ENCODE data around the gene REG4. TPM values are rescaled to one million over a fixed set of nuclear protein-coding genes. Genes with fewer than 3 reads are reported as not detected.

The REG4 gene
- total and polyA plus RNA-seq, 2 of the 4 experiments (the other 2 are of a cell fraction): not detected

DNA sequence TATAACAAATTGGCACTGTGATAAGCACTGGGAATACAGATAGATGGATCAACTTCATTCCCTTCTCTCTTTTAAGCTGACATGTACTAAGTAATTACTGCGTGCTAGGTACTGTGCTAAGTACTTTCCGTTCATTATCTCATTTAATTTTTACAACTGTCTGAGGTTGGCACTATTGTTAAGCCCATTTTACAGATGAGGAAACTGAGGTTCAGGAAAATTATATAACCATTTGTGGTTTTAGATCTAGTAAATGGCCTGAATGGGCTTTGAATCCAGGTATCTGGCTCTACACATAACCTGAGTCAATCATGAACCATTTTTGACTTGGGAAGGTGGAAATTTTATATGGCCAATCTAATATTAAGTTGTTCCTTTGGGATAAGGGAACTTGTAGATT lies 39.0 kb downstream of the REG4 start:
- Histone ChIP-seq H3K4me2 (ENCODE audit: low read depth, low read length) (no peak overlapping the region), H4K5ac (ENCODE audit: low read depth, low read length) (no peak overlapping the region), H3K23ac (ENCODE audit: low read depth, low read length) (no peak overlapping the region), H3K18ac (ENCODE audit: low read depth, low read length) (no peak overlapping the region), H3K4me1 (ENCODE audit: control insufficient read depth, insufficient read depth, low read length) (peaks cover 5% of the 10 kb centered on the region), H3K36me3 (ENCODE audit: control insufficient read depth, insufficient read depth, low read length) (no peaks in the 10 kb centered on the region), H4K91ac (ENCODE audit: insufficient read depth, low read depth, low read length) (no peak overlapping the region), H2AK5ac (ENCODE audit: low read depth, low read length) (no peak overlapping the region), H3K27me3 (ENCODE audit: control insufficient read depth, insufficient read depth, low read length) (peaks cover 5% of the 10 kb centered on the region; the same call in 1 of the 2 replicates), H2BK5ac (ENCODE audit: low read depth, low read length, poor library complexity, severe bottlenecking) (no peak overlapping the region), H2BK15ac (ENCODE audit: low read depth, low read length) (no peak overlapping the region), H3K4me3 (ENCODE audit: insufficient read depth, low read depth, low read length) (no peak overlapping the region), H3K4ac (ENCODE audit: low read depth, low read length) (no peak overlapping the region), H3K9ac (ENCODE audit: low read depth, low read length) (no peak overlapping the region), H3K14ac (replicated peaks; ENCODE audit: low read depth, low read length) (no peak overlapping the region), H2BK20ac (ENCODE audit: low read depth, low read length) (no peak overlapping the region), H3K9me3 (ENCODE audit: control insufficient read depth, insufficient read depth, low read length) (no peaks in the 10 kb centered on the region), H3K79me1 (ENCODE audit: low read depth in 1 of 2, low read length in 2 of 2) (no peaks in the 10 kb centered on the region), H2BK120ac (ENCODE audit: low read depth, low read length) (no peak overlapping the region), H2AFZ (replicated peaks; ENCODE audit: low read length, poor library complexity) (no peak overlapping the region), H2AK9ac (replicated peaks; ENCODE audit: low read depth, low read length, poor library complexity) (no peak overlapping the region), H4K8ac (ENCODE audit: low read depth in 2 of 2, low read length in 2 of 2) (no peak overlapping the region), H4K20me1 (ENCODE audit: insufficient read depth, low read length) (no peaks in the 10 kb centered on the region), H3K27ac (ENCODE audit: insufficient read depth, low read length) (no peak overlapping the region), H3K9me1 (ENCODE audit: insufficient read depth, low read length) (peaks cover 4% of the 10 kb centered on the region; the same call in 1 of the 2 replicates), H3K56ac (ENCODE audit: extremely low read depth, insufficient read depth, low read length) (no peak overlapping the region)
- BruUV-seq (replicated peaks): no TSS peak
- in situ Hi-C loops (cut with MboI; ENCODE audit: low sequenced_read_pairs) (loop anchor here (5.0 kb wide), 1 partner anchor 50 kb away; no protein-coding TSS in a partner anchor), intact Hi-C loops (cut with micrococcal nuclease) (no loop called here), dilution Hi-C loops (cut with HindIII; ENCODE audit: low sequenced_read_pairs, unreplicated experiment) (no loop called here)
- WGBS, 2 experiments (ENCODE audit: extremely low coverage in 2 of 2, insufficient read length in 1 of 2): no CpG with 5 or more reads among the region's 2 CpGs
- no peak for ATAC-seq (ENCODE audit: low read depth)
- TF ChIP-seq RAD21 (IDR thresholded peaks at IDR 0.05; ENCODE audit: low read length): no peak
- TF ChIP-seq, protein P1, sequence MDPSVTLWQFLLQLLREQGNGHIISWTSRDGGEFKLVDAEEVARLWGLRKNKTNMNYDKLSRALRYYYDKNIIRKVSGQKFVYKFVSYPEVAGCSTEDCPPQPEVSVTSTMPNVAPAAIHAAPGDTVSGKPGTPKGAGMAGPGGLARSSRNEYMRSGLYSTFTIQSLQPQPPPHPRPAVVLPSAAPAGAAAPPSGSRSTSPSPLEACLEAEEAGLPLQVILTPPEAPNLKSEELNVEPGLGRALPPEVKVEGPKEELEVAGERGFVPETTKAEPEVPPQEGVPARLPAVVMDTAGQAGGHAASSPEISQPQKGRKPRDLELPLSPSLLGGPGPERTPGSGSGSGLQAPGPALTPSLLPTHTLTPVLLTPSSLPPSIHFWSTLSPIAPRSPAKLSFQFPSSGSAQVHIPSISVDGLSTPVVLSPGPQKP (IDR thresholded peaks at IDR 0.05; ENCODE audit: borderline replicate concordance, low read depth, low read length): no peak
- TF ChIP-seq, protein P2, sequence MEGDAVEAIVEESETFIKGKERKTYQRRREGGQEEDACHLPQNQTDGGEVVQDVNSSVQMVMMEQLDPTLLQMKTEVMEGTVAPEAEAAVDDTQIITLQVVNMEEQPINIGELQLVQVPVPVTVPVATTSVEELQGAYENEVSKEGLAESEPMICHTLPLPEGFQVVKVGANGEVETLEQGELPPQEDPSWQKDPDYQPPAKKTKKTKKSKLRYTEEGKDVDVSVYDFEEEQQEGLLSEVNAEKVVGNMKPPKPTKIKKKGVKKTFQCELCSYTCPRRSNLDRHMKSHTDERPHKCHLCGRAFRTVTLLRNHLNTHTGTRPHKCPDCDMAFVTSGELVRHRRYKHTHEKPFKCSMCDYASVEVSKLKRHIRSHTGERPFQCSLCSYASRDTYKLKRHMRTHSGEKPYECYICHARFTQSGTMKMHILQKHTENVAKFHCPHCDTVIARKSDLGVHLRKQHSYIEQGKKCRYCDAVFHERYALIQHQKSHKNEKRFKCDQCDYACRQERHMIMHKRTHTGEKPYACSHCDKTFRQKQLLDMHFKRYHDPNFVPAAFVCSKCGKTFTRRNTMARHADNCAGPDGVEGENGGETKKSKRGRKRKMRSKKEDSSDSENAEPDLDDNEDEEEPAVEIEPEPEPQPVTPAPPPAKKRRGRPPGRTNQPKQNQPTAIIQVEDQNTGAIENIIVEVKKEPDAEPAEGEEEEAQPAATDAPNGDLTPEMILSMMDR (conservative IDR thresholded peaks at IDR 0.05; ENCODE audit: low read depth, low read length): no peak
- TF ChIP-seq CHD1 (IDR thresholded peaks at IDR 0.05; ENCODE audit: low read depth, low read length): no peak
- TF ChIP-seq RFX5 (IDR thresholded peaks at IDR 0.05; ENCODE audit: low read depth, low read length): no peak
- no peak for TF ChIP-seq MXI1 (IDR thresholded peaks at IDR 0.05; ENCODE audit: borderline replicate concordance, low read depth, low read length)
- TF ChIP-seq MAFK (IDR thresholded peaks at IDR 0.05; ENCODE audit: low read depth, low read length): no peak
- TF ChIP-seq RCOR1 (IDR thresholded peaks at IDR 0.05; ENCODE audit: insufficient replicate concordance, low read length): no peak
- no peak for TF ChIP-seq FOS (IDR thresholded peaks at IDR 0.05; ENCODE audit: low read depth, low read length)
- TF ChIP-seq, protein P3, sequence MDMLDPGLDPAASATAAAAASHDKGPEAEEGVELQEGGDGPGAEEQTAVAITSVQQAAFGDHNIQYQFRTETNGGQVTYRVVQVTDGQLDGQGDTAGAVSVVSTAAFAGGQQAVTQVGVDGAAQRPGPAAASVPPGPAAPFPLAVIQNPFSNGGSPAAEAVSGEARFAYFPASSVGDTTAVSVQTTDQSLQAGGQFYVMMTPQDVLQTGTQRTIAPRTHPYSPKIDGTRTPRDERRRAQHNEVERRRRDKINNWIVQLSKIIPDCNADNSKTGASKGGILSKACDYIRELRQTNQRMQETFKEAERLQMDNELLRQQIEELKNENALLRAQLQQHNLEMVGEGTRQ (IDR thresholded peaks at IDR 0.05; ENCODE audit: low read depth, low read length): no peak
- no peak for TF ChIP-seq MAZ (IDR thresholded peaks at IDR 0.05; ENCODE audit: borderline replicate concordance, low read depth, low read length)
- no peak for TF ChIP-seq CEBPB (IDR thresholded peaks at IDR 0.05; ENCODE audit: low read depth, low read length)
- TF ChIP-seq NFE2L2 (IDR thresholded peaks at IDR 0.05; ENCODE audit: low read depth, low read length): no peak
- TF ChIP-seq POLR2A (IDR thresholded peaks at IDR 0.05; ENCODE audit: low read depth, low read length): no peak
- no peak for TF ChIP-seq BHLHE40 (IDR thresholded peaks at IDR 0.05; ENCODE audit: low read depth, low read length)
- no peak for TF ChIP-seq SMC3 (IDR thresholded peaks at IDR 0.05; ENCODE audit: low read depth, low read length)
- POLR2A ChIA-PET (ENCODE audit: unreplicated experiment): no interaction called here
- DNase-seq: no peak
- CTCF ChIA-PET: no interaction called here
